OCI-LY3 (cell line): Measurements from ENCODE around the gene POLG.

Source experiments
- EZH2phosphoT487 ChIP-seq: fragments of 200-600 bp; shearing (Covaris generic); IDR thresholded peaks from 2 replicates; pipeline ENCODE4 v1.6.1; 2018; ENCODE audit warnings: antibody characterized with exemption, mixed run types, low read depth
- TF ChIP-seq, protein P1 (sequence below): fragments of 200-600, 300-600 bp; sonication (generic); IDR thresholded peaks from 2 replicates; pipeline ENCODE4 v1.5.1; 2014; ENCODE audit warnings: antibody characterized with exemption, low read length, low read depth

- TF ChIP-seq EZH2phosphoT487: no peak
- TF ChIP-seq, protein P1, sequence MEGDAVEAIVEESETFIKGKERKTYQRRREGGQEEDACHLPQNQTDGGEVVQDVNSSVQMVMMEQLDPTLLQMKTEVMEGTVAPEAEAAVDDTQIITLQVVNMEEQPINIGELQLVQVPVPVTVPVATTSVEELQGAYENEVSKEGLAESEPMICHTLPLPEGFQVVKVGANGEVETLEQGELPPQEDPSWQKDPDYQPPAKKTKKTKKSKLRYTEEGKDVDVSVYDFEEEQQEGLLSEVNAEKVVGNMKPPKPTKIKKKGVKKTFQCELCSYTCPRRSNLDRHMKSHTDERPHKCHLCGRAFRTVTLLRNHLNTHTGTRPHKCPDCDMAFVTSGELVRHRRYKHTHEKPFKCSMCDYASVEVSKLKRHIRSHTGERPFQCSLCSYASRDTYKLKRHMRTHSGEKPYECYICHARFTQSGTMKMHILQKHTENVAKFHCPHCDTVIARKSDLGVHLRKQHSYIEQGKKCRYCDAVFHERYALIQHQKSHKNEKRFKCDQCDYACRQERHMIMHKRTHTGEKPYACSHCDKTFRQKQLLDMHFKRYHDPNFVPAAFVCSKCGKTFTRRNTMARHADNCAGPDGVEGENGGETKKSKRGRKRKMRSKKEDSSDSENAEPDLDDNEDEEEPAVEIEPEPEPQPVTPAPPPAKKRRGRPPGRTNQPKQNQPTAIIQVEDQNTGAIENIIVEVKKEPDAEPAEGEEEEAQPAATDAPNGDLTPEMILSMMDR: no peak
Observed at GRCh38 chr15:89349206-89349558, 14.6 kb upstream of the POLG start.
